HG03521 (cell line): ENCODE measurements around the gene DAD1.

Source experiments
- ATAC-seq: cut with Tn5 transposase; IDR thresholded peaks from one replicate; pipeline ENCODE4 v1.9.1; 2021; ENCODE audit warnings: mild to moderate bottlenecking, moderate library complexity; ENCODE audit not compliant: unreplicated experiment

Gene DAD1

GRCh38 chr14:22521449-22522239 is 67.4 kb downstream of the DAD1 start:
- no peak for ATAC-seq

- no peak for ATAC-seq
Measured at GRCh38 chr14:22520796-22521195, 68.2 kb downstream of the DAD1 start.

- ATAC-seq = no peak
Measured at GRCh38 chr14:22519877-22520685, 68.9 kb downstream of the DAD1 start.

- ATAC-seq = no peak
Measured at GRCh38 chr14:22518073-22518472, 71.0 kb downstream of the DAD1 start.

GRCh38 chr14:22517117-22517720 is 71.8 kb downstream of the DAD1 start:
- ATAC-seq = no peak

GRCh38 chr14:22515929-22516328 is 73.1 kb downstream of the DAD1 start:
- ATAC-seq = no peak
